Measurements from ENCODE around the gene NEU1.

DNA sequence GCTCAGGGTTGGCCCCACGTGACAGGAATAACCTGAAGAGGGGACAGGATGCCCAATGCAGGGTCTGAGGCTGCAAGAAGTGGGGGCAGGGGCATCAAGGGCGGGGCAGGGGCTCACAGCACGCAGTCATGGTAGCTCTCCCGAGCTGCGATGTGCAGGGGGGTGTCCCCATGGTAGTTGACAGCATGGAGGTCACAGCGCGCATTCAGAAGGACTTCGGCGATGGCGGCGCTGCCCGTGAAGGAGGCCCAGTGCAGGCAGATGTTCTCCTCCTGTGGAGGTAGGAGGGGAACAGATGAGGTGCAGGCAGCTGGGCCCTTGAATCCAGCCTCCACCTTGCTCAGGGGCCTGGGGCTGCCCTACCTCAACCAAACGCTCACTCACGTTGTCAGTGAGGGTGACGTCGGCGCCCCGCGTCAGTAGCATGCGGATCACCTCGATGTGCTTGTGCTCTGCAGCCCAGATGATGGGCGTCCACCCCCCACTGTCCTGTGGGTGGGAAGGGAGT lies 22.0 kb upstream of the NEU1 start:
- TF ChIP-seq, protein P1, sequence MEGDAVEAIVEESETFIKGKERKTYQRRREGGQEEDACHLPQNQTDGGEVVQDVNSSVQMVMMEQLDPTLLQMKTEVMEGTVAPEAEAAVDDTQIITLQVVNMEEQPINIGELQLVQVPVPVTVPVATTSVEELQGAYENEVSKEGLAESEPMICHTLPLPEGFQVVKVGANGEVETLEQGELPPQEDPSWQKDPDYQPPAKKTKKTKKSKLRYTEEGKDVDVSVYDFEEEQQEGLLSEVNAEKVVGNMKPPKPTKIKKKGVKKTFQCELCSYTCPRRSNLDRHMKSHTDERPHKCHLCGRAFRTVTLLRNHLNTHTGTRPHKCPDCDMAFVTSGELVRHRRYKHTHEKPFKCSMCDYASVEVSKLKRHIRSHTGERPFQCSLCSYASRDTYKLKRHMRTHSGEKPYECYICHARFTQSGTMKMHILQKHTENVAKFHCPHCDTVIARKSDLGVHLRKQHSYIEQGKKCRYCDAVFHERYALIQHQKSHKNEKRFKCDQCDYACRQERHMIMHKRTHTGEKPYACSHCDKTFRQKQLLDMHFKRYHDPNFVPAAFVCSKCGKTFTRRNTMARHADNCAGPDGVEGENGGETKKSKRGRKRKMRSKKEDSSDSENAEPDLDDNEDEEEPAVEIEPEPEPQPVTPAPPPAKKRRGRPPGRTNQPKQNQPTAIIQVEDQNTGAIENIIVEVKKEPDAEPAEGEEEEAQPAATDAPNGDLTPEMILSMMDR (IDR thresholded peaks at IDR 0.05; ENCODE audit: low read depth, low read length, missing input control), result no peak
- TF ChIP-seq RAD21 (IDR thresholded peaks at IDR 0.05), result no peak
- TF ChIP-seq, protein P2, sequence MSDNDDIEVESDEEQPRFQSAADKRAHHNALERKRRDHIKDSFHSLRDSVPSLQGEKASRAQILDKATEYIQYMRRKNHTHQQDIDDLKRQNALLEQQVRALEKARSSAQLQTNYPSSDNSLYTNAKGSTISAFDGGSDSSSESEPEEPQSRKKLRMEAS (IDR thresholded peaks at IDR 0.05), result no peak
- TF ChIP-seq FOXA1 (IDR thresholded peaks at IDR 0.05), result no peak
- no peak for TF ChIP-seq RXRA (IDR thresholded peaks at IDR 0.05)
- TF ChIP-seq SP1 (IDR thresholded peaks at IDR 0.05), result no peak
- no peak for TF ChIP-seq GABPA (IDR thresholded peaks at IDR 0.05 in 1 of 2, conservative IDR thresholded peaks at IDR 0.05 in 1 of 2)
- TF ChIP-seq, protein P3, sequence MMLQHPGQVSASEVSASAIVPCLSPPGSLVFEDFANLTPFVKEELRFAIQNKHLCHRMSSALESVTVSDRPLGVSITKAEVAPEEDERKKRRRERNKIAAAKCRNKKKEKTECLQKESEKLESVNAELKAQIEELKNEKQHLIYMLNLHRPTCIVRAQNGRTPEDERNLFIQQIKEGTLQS (IDR thresholded peaks at IDR 0.05), result no peak
- no peak for TF ChIP-seq JUND (IDR thresholded peaks at IDR 0.05)
- no peak for TF ChIP-seq ZBTB33 (IDR thresholded peaks at IDR 0.05)
